Activated CD4-positive, alpha-beta T cell treated with anti-CD3 and anti-CD28 coated beads for 36 hours (primary cell): ENCODE data around the gene MFNG. TPM values are rescaled to one million over a fixed set of nuclear protein-coding genes. Genes with fewer than 3 reads are reported as not detected.

ENCODE experiments used
- ATAC-seq: fragments of 200-7000 bp; cut with Tn5 transposase; one replicate; pipeline ENCODE4 v1.10.0; 2021; ENCODE audit warnings: mild to moderate bottlenecking, moderate library complexity
- CTCF ChIA-PET: fragments of 350-600 bp; sonication (Branson Sonifier 250); formaldehyde crosslinking; loops from one replicate; lab custom pipeline; 2021; ENCODE audit warnings: antibody characterized with exemption; lab: Charles Lee
- POLR2A ChIA-PET: fragments of 350-600 bp; sonication (Branson Sonifier 250); formaldehyde crosslinking; loops from one replicate; lab custom pipeline; 2021; ENCODE audit warnings: antibody characterized with exemption, inconsistent platforms; lab: Charles Lee
- DNase-seq: peaks from one replicate; pipeline ENCODE4 v3.0.0-alpha.2; 2020
- H3K27ac Mint-ChIP-seq: one replicate; pipeline ENCODE4 v1.8.0; 2021; ENCODE audit warnings: mixed read lengths
- H3K27me3 Mint-ChIP-seq: one replicate; pipeline ENCODE4 v1.8.0; 2021; ENCODE audit warnings: mixed read lengths
- H3K36me3 Mint-ChIP-seq: one replicate; pipeline ENCODE4 v1.8.0; 2021; ENCODE audit warnings: low read depth, mixed read lengths
- H3K4me1 Mint-ChIP-seq: one replicate; pipeline ENCODE4 v1.8.0; 2021; ENCODE audit warnings: mixed read lengths
- H3K4me3 Mint-ChIP-seq: one replicate; pipeline ENCODE4 v1.8.0; 2021; ENCODE audit warnings: mild to moderate bottlenecking, moderate library complexity, mixed read lengths
- H3K9me3 Mint-ChIP-seq: one replicate; pipeline ENCODE4 v1.8.0; 2021; ENCODE audit warnings: low read depth, mixed read lengths
- intact Hi-C, 2 experiments: fragments of 100-400 bp; cut with DNase I in 1 of 2; cut with micrococcal nuclease in 1 of 2; formaldehyde crosslinking; loops; one replicate each; pipeline versions ENCODE4 v1.14.2 to v1.15.1; 2022 to 2024; cut with DNase I, micrococcal nuclease
- total RNA-seq, 2 experiments: library from RNA; stranded (reverse); gene quantifications; one replicate each; pipeline ENCODE4 v1.2.3, GENCODE V29; 2021

Gene MFNG
- total RNA-seq, 2 experiments from 2014 or later = 108 to 125 TPM

DNA sequence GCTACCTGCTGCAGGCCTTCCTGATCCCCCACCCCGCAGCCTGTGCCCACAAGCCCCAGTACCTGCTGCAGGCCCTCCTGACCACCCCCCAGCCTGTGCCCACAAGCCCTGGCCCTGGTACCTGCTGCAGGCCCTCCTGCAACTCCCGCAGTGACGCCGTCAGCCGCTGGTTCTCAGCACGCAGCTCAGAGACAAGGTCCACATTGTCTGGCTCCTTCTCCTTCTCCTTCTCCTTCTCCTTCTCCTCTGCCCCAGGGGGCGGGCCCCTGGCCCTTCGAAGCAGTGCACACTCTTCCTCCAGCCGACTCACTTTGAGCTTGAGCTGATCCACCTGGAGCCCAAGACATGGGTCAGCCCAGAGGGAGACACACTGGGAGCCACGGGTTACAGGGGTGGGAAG is 23.9 kb upstream of the MFNG start:
- H3K4me1 Mint-ChIP-seq = no peaks in the 10 kb centered on the region
- no peaks in the 10 kb centered on the region for H3K9me3 Mint-ChIP-seq
- DNase-seq (no peak), ATAC-seq (no peak)
- H3K36me3 Mint-ChIP-seq = no peaks in the 10 kb centered on the region
- intact Hi-C loops = no loop called here
- no peak overlapping the region for H3K4me3 Mint-ChIP-seq
- H3K27ac Mint-ChIP-seq = no peak overlapping the region
- ChIA-PET CTCF (interaction anchor here (0.5 kb wide), 1 partner anchor 249 kb away, joined by 3 read pairs; no protein-coding TSS in a partner anchor), POLR2A (no interaction called here)
- no peaks in the 10 kb centered on the region for H3K27me3 Mint-ChIP-seq

- DNase-seq = no peak
- ATAC-seq = no peak
- H3K36me3 Mint-ChIP-seq = no peaks in the 10 kb centered on the region
- no peaks in the 10 kb centered on the region for H3K9me3 Mint-ChIP-seq
- no peak overlapping the region for H3K27ac Mint-ChIP-seq
- H3K4me3 Mint-ChIP-seq = no peak overlapping the region
- CTCF ChIA-PET = no interaction called here
- POLR2A ChIA-PET = no interaction called here
- no peaks in the 10 kb centered on the region for H3K27me3 Mint-ChIP-seq
- no peaks in the 10 kb centered on the region for H3K4me1 Mint-ChIP-seq
- intact Hi-C loops = no loop called here
Measured at GRCh38 chr22:37509059-37509860, 23.1 kb upstream of the MFNG start.

- Mint-ChIP-seq H3K4me3 (no peak overlapping the region), H3K36me3 (no peaks in the 10 kb centered on the region), H3K4me1 (no peaks in the 10 kb centered on the region), H3K9me3 (no peaks in the 10 kb centered on the region), H3K27ac (no peak overlapping the region), H3K27me3 (no peaks in the 10 kb centered on the region)
- CTCF ChIA-PET = interaction anchor here (0.9 kb wide), 1 partner anchor 58 kb away, joined by 3 read pairs; no protein-coding TSS in a partner anchor
- POLR2A ChIA-PET = no interaction called here
- DNase-seq (no peak), ATAC-seq (no peak)
- intact Hi-C loops = no loop called here
Measured at GRCh38 chr22:37508431-37508992, 22.3 kb upstream of the MFNG start.

DNA sequence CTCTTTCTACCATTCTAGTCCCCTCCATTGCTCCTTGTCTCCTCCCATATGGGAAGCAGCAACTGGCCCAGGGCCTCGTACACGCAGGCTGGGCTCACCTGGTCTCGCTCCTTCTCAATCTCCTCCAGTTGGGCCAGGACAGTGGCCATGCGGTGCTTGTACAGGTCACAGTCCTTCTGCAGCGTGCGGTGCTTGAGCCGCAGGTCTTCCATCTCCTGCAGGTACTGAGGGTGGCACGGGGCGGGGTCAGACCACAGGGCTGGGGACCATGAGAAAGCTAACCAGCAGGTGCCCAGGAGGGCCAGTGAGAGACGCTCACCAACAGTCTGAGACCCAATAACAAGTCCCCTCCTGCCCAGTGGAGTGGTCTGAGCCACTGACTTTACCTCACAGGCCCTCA is 21.5 kb upstream of the MFNG start:
- Mint-ChIP-seq H3K27ac (no peak overlapping the region), H3K36me3 (no peaks in the 10 kb centered on the region)
- CTCF ChIA-PET = interaction anchor here (0.9 kb wide), 1 partner anchor 59 kb away, joined by 3 read pairs; no protein-coding TSS in a partner anchor

GRCh38 chr22:37505989-37506388 is 19.8 kb upstream of the MFNG start:
- H3K4me1 Mint-ChIP-seq = peaks cover 10% of the 10 kb centered on the region
- POLR2A ChIA-PET = interaction anchor here (1.1 kb wide), 1 partner anchor 21 kb away, joined by 8 read pairs; no protein-coding TSS in a partner anchor

More for the DNA sequence above, 21.5 kb upstream of the MFNG start:
- no peaks in the 10 kb centered on the region for H3K9me3 Mint-ChIP-seq
- H3K4me1 Mint-ChIP-seq = no peaks in the 10 kb centered on the region
- intact Hi-C loops = no loop called here
- no peaks in the 10 kb centered on the region for H3K27me3 Mint-ChIP-seq
- no peak overlapping the region for H3K4me3 Mint-ChIP-seq
- DNase-seq (no peak), ATAC-seq (no peak)
- POLR2A ChIA-PET = no interaction called here

GRCh38 chr22:37505565-37505964 is 19.4 kb upstream of the MFNG start:
- intact Hi-C loops = no loop called here
- Mint-ChIP-seq H3K4me1 (peaks cover 12% of the 10 kb centered on the region), H3K36me3 (no peaks in the 10 kb centered on the region), H3K4me3 (no peak overlapping the region), H3K27me3 (no peaks in the 10 kb centered on the region), H3K27ac (no peak overlapping the region), H3K9me3 (no peaks in the 10 kb centered on the region)
- POLR2A ChIA-PET = interaction anchor here (0.6 to 1.1 kb wide), 2 partner anchors 21 to 420 kb away, joined by 8 read pairs; no protein-coding TSS in a partner anchor
- ATAC-seq (no peak), DNase-seq (no peak)
- CTCF ChIA-PET = interaction anchor here (1.6 to 2.4 kb wide), 3 partner anchors 11 to 62 kb away, joined by 3 to 8 read pairs (median 6); no protein-coding TSS in a partner anchor

More at GRCh38 chr22:37505989-37506388, 19.8 kb upstream of the MFNG start:
- Mint-ChIP-seq H3K36me3 (no peaks in the 10 kb centered on the region), H3K27me3 (no peaks in the 10 kb centered on the region), H3K27ac (no peak overlapping the region), H3K9me3 (no peaks in the 10 kb centered on the region), H3K4me3 (no peak overlapping the region)
- ATAC-seq (no peak), DNase-seq (no peak)
- CTCF ChIA-PET = interaction anchor here (1.4 to 2.4 kb wide), 3 partner anchors 11 to 62 kb away, joined by 3 to 8 read pairs (median 6); no protein-coding TSS in a partner anchor
- intact Hi-C loops = no loop called here

DNA sequence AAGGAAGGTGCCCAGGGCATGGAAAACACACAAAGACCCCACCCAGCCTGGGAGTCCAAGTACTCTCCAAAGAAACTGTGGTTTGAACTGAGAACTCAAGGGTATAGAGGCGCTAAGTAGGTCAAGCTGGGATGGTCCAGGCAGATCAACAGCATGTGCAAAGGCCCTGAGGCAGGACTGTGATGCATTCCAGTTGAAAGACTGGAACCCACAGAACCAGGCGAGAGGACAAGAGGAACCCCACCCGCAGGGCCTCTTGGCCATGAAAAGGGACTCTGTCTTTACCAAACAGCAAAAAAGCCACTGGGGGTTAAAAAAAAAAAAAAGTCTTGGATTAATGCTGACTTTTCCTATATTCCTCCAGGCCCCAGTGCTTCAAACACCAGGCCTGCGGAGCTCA is 18.8 kb upstream of the MFNG start:
- POLR2A ChIA-PET = interaction anchor here (0.6 to 1.1 kb wide), 2 partner anchors 20 to 420 kb away, joined by 8 read pairs; no protein-coding TSS in a partner anchor

DNA sequence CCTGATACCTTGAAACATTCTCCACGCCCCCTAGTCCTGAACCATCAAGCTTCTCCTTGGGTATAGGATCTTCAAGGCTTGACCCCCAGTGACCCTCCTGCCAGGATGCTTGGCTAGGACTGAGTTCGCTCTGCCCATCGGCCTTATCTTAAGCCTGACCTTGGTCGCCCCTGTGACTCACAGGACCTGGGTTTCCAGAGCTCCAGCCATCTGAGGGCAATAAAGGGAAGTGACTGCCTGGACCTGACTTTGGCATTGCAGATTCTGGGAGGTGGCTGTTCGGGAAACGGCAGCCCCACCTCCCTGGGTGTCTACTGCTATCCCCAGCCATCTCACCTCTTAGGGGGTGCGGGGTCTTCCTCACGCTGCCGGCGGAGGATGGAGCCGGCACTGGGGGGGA is 17.7 kb upstream of the MFNG start:
- POLR2A ChIA-PET = no interaction called here
- DNase-seq = no peak
- no peak for ATAC-seq
- H3K36me3 Mint-ChIP-seq = no peaks in the 10 kb centered on the region
- H3K27ac Mint-ChIP-seq = no peak overlapping the region
- H3K4me3 Mint-ChIP-seq = no peak overlapping the region
- CTCF ChIA-PET = interaction anchor here (0.6 to 1.6 kb wide), 2 partner anchors 46 to 768 kb away, joined by 3 read pairs; no protein-coding TSS in a partner anchor
- intact Hi-C loops = no loop called here
- no peaks in the 10 kb centered on the region for H3K9me3 Mint-ChIP-seq
- no peaks in the 10 kb centered on the region for H3K27me3 Mint-ChIP-seq
- H3K4me1 Mint-ChIP-seq = peaks cover 12% of the 10 kb centered on the region

More for the DNA sequence above, 18.8 kb upstream of the MFNG start:
- CTCF ChIA-PET = interaction anchor here (1.6 to 2.4 kb wide), 3 partner anchors 10 to 63 kb away, joined by 3 to 8 read pairs (median 6); no protein-coding TSS in a partner anchor
- Mint-ChIP-seq H3K4me3 (no peak overlapping the region), H3K9me3 (no peaks in the 10 kb centered on the region), H3K27ac (no peak overlapping the region), H3K4me1 (peaks cover 12% of the 10 kb centered on the region), H3K36me3 (no peaks in the 10 kb centered on the region), H3K27me3 (no peaks in the 10 kb centered on the region)
- intact Hi-C loops = no loop called here
- ATAC-seq (no peak), DNase-seq (no peak)

GRCh38 chr22:37503183-37503683 is 17.0 kb upstream of the MFNG start:
- no peaks in the 10 kb centered on the region for H3K9me3 Mint-ChIP-seq
- H3K27me3 Mint-ChIP-seq = no peaks in the 10 kb centered on the region
- DNase-seq = no peak
- H3K4me3 Mint-ChIP-seq = no peak overlapping the region
- H3K27ac Mint-ChIP-seq = no peak overlapping the region
- POLR2A ChIA-PET = no interaction called here
- H3K4me1 Mint-ChIP-seq = peaks cover 12% of the 10 kb centered on the region
- ATAC-seq = no peak
- CTCF ChIA-PET = no interaction called here
- intact Hi-C loops = no loop called here
- no peaks in the 10 kb centered on the region for H3K36me3 Mint-ChIP-seq

GRCh38 chr22:37502342-37503182 is 16.4 kb upstream of the MFNG start:
- no peaks in the 10 kb centered on the region for H3K36me3 Mint-ChIP-seq
- H3K9me3 Mint-ChIP-seq = no peaks in the 10 kb centered on the region
- ChIA-PET CTCF (interaction anchor here (1.0 kb wide), 1 partner anchor 65 kb away, joined by 5 read pairs; no protein-coding TSS in a partner anchor), POLR2A (no interaction called here)
- intact Hi-C loops = no loop called here
- H3K4me1 Mint-ChIP-seq = peaks cover 12% of the 10 kb centered on the region
- DNase-seq = no peak
- H3K4me3 Mint-ChIP-seq = no peak overlapping the region
- ATAC-seq = no peak
- H3K27me3 Mint-ChIP-seq = no peaks in the 10 kb centered on the region
- H3K27ac Mint-ChIP-seq = no peak overlapping the region
